Fibroblast of lung (primary cell): ENCODE data around the gene LMAN2. TPM values are rescaled to one million over a fixed set of nuclear protein-coding genes. Genes with fewer than 3 reads are reported as not detected.

Experiments
- DNase-seq, 2 donors: peaks; one replicate each; pipeline versions ENCODE4 v3.0.0 to v3.0.0-alpha.2; 2010; ENCODE audit warnings: low read depth in 2 of 2
- H2AFZ ChIP-seq: 2 replicates; pipeline ENCODE4 v1.5.1; 2012; ENCODE audit warnings: low read length, control low read depth, inconsistent platforms
- H3K27ac ChIP-seq: 2 replicates; pipeline ENCODE4 v1.5.1; 2011; ENCODE audit warnings: low read length, control low read depth; ENCODE audit not compliant: insufficient read depth
- H3K27me3 ChIP-seq: 2 replicates; pipeline ENCODE4 v1.5.1; 2011; ENCODE audit warnings: mild to moderate bottlenecking, low read length; ENCODE audit not compliant: control insufficient read depth, insufficient read depth
- H3K36me3 ChIP-seq: 2 replicates; pipeline ENCODE4 v1.5.1; 2011; ENCODE audit warnings: low read length; ENCODE audit not compliant: control insufficient read depth, insufficient read depth
- H3K4me1 ChIP-seq: 2 replicates; pipeline ENCODE4 v1.5.1; 2011; ENCODE audit warnings: low read length; ENCODE audit not compliant: control insufficient read depth, insufficient read depth; ENCODE audit errors: extremely low read depth
- H3K4me2 ChIP-seq: 2 replicates; pipeline ENCODE4 v1.5.1; 2011; ENCODE audit warnings: low read length, control low read depth; ENCODE audit not compliant: insufficient read depth; ENCODE audit errors: extremely low read depth
- H3K4me3 ChIP-seq, 4 experiments: fragments of 200-600 bp in 1 of 4; sonication (generic) in 1 of 4; replicated peaks in 1 of 4; 2 replicates each; pipeline ENCODE4 v1.5.1; 2011 to 2016; ENCODE audit warnings: low read length in 4 of 4, low read depth in 3 of 4, mild to moderate bottlenecking in 3 of 4, control low read depth in 2 of 4, inconsistent platforms in 1 of 4, mixed read lengths in 1 of 4; ENCODE audit not compliant: insufficient read depth in 1 of 4; ENCODE audit errors: control extremely low read depth in 1 of 4
- H3K79me2 ChIP-seq: 2 replicates; pipeline ENCODE4 v1.5.1; 2012; ENCODE audit warnings: mild to moderate bottlenecking, low read length, inconsistent platforms; ENCODE audit not compliant: control insufficient read depth, insufficient read depth
- H3K9ac ChIP-seq: 2 replicates; pipeline ENCODE4 v1.5.1; 2011; ENCODE audit warnings: mild to moderate bottlenecking, low read length, control low read depth; ENCODE audit not compliant: insufficient read depth
- H3K9me3 ChIP-seq: 2 replicates; pipeline ENCODE4 v1.5.1; 2012; ENCODE audit warnings: low read depth, low read length; ENCODE audit not compliant: control insufficient read depth, insufficient read depth
- H4K20me1 ChIP-seq: 2 replicates; pipeline ENCODE4 v1.5.1; 2011; ENCODE audit warnings: low read length; ENCODE audit not compliant: control insufficient read depth, insufficient read depth; ENCODE audit errors: extremely low read depth
- EZH2 ChIP-seq: IDR thresholded peaks from 2 replicates; pipeline ENCODE4 v1.5.1; 2012; ENCODE audit warnings: low read length, control low read depth, mild to moderate bottlenecking; ENCODE audit errors: missing control alignments
- polyA plus RNA-seq, 2 donors: library from polyadenylated mRNA; depleted of rRNA in 1 of 2; stranded (reverse) in 1 of 2; unstranded in 1 of 2; fragments of >200 nt; gene quantifications; 2 replicates each; pipeline ENCODE4 v1.2.1, GENCODE V29; 2011 to 2012; ENCODE audit warnings: missing spikeins in 1 of 2
- total RNA-seq: library from RNA; depleted of rRNA; stranded (reverse); fragments of >200 nt; gene quantifications from 2 replicates; pipeline ENCODE4 v1.2.1, GENCODE V29; 2014
- TF ChIP-seq, protein P1 (sequence below), 2 donors: IDR thresholded peaks in 1 of 2; conservative IDR thresholded peaks in 1 of 2; 1 replicate in 1 of 2; 2 replicates in 1 of 2; pipeline ENCODE4 v1.5.1; 2011 to 2012; ENCODE audit warnings: low read length in 2 of 2, control low read depth in 1 of 2, inconsistent platforms in 1 of 2, low read depth in 1 of 2, mild to moderate bottlenecking in 1 of 2

LMAN2 gene
- total and polyA plus RNA-seq, 2 donors (not counting 1 experiment from before 2014, with no cell fraction given), result 145 to 396 TPM

- Histone ChIP-seq H3K4me2 (peak overlapping the region; percentile 80), H3K4me1 (peaks cover 5% of the 10 kb centered on the region), H2AFZ (peak overlapping the region; percentile 86), H3K9me3 (no peaks in the 10 kb centered on the region), H3K36me3 (no peaks in the 10 kb centered on the region), H3K79me2 (no peaks in the 10 kb centered on the region), H3K4me3 (peak overlapping the region; percentile 17 to 54 (median 48)), H3K27me3 (no peaks in the 10 kb centered on the region), H4K20me1 (no peaks in the 10 kb centered on the region), H3K27ac (no peak overlapping the region), H3K9ac (peak overlapping the region; percentile 2)
- DNase-seq, result no peak
- TF ChIP-seq EZH2, result no peak
- TF ChIP-seq, protein P1, sequence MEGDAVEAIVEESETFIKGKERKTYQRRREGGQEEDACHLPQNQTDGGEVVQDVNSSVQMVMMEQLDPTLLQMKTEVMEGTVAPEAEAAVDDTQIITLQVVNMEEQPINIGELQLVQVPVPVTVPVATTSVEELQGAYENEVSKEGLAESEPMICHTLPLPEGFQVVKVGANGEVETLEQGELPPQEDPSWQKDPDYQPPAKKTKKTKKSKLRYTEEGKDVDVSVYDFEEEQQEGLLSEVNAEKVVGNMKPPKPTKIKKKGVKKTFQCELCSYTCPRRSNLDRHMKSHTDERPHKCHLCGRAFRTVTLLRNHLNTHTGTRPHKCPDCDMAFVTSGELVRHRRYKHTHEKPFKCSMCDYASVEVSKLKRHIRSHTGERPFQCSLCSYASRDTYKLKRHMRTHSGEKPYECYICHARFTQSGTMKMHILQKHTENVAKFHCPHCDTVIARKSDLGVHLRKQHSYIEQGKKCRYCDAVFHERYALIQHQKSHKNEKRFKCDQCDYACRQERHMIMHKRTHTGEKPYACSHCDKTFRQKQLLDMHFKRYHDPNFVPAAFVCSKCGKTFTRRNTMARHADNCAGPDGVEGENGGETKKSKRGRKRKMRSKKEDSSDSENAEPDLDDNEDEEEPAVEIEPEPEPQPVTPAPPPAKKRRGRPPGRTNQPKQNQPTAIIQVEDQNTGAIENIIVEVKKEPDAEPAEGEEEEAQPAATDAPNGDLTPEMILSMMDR (conservative IDR thresholded peaks at IDR 0.05 in 1 of 2, IDR thresholded peaks at IDR 0.05 in 1 of 2; ENCODE audit: low read depth in 1 of 2, low read length in 2 of 2), result peak in 1 of 2 donors; percentile 10
Observed at GRCh38 chr5:177367323-177367848, 15.9 kb upstream of the LMAN2 start.

DNA sequence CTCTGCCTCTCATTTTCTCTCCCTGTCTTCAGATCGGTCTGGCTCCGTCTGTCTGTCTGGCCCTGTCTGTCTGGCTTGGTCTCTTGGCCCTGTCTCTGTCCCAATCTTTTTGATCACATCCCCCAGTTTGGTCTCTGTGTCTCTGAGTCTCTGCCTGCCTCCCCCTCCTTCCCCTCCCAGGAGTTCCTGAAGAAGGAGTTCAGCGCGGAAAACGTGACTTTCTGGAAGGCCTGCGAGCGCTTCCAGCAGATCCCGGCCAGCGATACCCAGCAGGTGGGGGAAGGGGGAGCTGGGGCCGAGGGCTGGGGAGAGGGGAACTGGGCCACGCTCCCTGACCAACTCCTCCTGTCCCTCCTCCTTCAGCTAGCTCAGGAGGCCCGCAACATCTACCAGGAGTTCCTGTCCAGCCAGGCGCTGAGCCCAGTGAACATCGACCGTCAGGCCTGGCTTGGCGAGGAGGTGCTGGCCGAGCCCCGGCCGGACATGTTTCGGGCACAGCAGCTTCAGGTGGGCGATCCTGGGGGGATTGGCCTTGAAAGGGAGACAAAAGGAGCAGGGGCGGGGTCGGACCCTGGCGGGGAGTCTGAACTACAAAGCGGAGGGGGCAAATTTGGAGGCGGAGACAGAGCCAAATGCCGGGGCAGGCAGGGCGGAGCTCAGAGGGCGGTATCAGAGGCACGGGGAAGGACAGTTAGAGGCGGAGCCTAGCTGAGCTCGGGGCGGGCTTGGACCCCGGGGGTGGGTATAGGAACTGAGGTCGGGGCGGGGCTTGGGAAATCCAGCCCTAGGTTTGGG is 15.3 kb upstream of the LMAN2 start:
- Histone ChIP-seq H3K27ac (peak overlapping the region; percentile 75), H3K36me3 (no peaks in the 10 kb centered on the region), H3K27me3 (peaks cover 2% of the 10 kb centered on the region), H3K4me1 (peaks cover 5% of the 10 kb centered on the region), H3K9me3 (no peaks in the 10 kb centered on the region), H3K9ac (peak overlapping the region; percentile 69), H3K79me2 (no peaks in the 10 kb centered on the region), H4K20me1 (no peaks in the 10 kb centered on the region), H3K4me2 (peak overlapping the region; percentile 39), H2AFZ (peak overlapping the region; percentile 84), H3K4me3 (peak overlapping the region; percentile 32 to 54 (median 48))
- peak; percentile 73 to 75 for DNase-seq
- TF ChIP-seq EZH2, result no peak
- TF ChIP-seq, protein P1 (conservative IDR thresholded peaks at IDR 0.05 in 1 of 2, IDR thresholded peaks at IDR 0.05 in 1 of 2; ENCODE audit: low read depth in 1 of 2, low read length in 2 of 2), result no peak

- peaks cover 5% of the 10 kb centered on the region for H3K4me1 ChIP-seq
- peak overlapping the region; percentile 84 for H2AFZ ChIP-seq
- H3K36me3 ChIP-seq, result no peaks in the 10 kb centered on the region
- no peaks in the 10 kb centered on the region for H4K20me1 ChIP-seq
- TF ChIP-seq, protein P1 (conservative IDR thresholded peaks at IDR 0.05 in 1 of 2, IDR thresholded peaks at IDR 0.05 in 1 of 2; ENCODE audit: low read depth in 1 of 2, low read length in 2 of 2), result no peak
- TF ChIP-seq EZH2, result no peak
- peaks cover 3% of the 10 kb centered on the region for H3K27me3 ChIP-seq
- DNase-seq, result no peak
- no peak overlapping the region for H3K9ac ChIP-seq
- H3K27ac ChIP-seq, result peak overlapping the region; percentile 75
- H3K4me3 ChIP-seq, result no peak overlapping the region
- H3K4me2 ChIP-seq, result no peak overlapping the region
- H3K9me3 ChIP-seq, result no peaks in the 10 kb centered on the region
- H3K79me2 ChIP-seq, result no peaks in the 10 kb centered on the region
Observed at GRCh38 chr5:177365845-177366527, 14.5 kb upstream of the LMAN2 start.
